ENCODE measurements around the gene EYS.

EYS gene

GRCh38 chr6:63683071-63683603 is 2023.9 kb downstream of the EYS start:
- DNase-seq = no peak

- DNase-seq = no peak
Observed at GRCh38 chr6:63677282-63677681, 2029.7 kb downstream of the EYS start.

DNA sequence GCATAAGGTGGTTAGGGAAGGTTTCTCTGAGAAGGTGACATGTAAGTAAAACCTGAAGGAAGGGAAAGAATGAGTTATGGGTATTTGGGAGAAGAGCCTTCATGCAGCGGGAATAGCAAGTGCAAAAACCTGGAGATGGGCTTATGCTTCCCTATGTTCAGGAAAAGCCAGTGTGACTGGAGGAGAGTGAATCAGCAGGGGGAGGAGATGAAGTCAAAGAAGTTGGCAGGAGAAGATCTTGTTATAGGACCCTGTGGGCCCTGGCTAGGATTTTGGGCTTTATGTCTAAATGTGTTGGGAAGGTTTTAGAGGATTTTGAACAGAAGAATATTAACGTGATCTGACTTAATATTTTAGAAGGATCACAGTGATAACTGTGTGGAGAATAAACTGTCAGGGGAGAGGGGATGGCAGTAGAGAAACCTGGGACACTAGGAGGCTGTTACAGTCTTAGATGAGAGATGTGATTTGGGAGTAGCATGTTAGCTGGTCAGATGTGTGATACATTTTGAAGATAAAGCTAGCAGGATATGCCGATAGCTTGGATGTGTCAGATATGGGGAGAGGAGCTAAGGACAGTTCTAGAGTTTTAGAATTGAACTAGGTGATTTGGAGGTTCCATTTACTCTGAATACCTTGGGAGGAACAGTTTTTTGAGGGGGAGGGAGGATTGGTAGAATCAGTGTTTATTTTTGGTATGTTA is 2030.5 kb downstream of the EYS start:
- DNase-seq = no peak

DNA sequence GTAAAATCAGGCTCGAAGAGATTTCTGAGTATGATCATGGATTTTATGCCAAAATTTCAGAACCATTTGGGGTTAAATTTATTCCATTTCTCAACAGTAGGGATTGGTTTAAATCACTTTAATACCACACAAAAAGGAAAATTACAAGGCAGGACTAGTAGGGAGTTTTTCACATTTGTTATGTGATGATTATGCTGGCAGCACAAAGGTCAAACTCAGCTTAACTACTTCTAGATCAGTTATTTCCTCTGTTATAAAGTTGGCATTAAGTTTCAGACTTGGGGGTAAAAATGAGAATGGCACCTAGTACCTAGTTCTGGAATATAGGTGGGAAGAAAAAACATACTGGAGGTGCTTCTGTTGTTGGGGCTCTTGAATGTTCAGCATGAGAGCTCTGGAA is 2031.9 kb downstream of the EYS start:
- no peak for DNase-seq

DNA sequence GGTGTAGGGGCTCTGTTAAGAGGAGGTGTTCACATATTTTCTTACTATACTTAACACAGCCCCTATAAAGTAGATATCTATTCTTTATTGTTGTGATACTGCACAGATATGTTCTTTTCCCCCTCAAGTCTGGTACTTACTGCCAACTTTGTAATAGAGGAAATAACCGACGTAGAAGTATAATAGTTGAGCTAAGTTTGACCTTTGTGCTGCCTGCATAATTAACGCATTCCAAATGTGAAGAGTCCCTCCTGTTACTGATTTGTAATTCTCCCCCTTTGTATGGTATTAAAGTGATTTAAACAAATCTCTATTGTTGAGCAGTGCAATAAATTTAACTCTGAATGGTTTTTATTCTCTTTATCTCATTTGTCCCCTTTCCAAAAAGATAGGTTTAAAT is 2032.4 kb downstream of the EYS start:
- DNase-seq = no peak

DNA sequence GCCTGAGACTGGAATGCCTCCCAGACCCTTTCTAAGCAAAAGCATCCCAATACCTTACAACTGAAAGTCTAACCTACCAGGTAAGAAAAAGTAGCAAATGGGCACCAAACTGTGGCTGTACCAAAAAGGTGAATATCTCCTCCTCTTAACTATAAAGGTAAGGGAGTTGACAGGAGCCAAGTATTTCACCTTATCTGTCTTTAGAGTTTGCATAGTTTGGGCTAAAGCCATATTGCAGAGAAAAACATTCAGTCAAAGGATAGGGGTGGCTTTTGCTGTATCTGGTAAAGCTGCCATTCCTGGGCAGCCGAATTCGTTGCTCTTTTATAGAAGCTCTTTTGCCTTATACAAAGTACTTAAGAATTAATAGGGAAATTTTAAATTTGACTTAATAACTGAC is 2033.3 kb downstream of the EYS start:
- DNase-seq = no peak

DNA sequence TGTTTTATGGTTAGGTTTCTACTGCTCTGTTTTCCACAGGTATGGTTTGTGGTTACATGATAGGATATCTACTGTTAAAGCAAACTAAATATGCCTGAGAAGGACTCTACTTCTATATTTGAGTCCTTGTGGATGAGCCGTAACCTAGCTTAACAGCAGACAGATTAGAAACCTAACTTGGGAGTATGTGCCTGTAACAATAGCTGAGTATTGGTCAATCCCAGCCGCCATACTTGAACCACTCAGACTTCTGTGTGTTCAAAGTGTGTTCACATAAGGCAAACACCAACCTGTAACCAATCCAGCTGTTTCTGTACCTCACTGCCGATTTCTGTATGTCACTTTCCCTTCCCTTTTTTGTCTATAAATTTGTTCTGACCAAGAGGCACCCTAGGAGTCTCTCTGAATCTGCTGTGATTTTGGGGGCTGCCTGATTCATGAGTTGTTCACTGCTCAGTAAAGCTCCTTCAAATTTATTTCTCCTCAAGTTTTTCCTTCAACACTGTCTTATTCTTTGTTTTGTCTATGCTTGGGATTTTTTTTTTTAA is 2034.4 kb downstream of the EYS start:
- no peak for DNase-seq

DNA sequence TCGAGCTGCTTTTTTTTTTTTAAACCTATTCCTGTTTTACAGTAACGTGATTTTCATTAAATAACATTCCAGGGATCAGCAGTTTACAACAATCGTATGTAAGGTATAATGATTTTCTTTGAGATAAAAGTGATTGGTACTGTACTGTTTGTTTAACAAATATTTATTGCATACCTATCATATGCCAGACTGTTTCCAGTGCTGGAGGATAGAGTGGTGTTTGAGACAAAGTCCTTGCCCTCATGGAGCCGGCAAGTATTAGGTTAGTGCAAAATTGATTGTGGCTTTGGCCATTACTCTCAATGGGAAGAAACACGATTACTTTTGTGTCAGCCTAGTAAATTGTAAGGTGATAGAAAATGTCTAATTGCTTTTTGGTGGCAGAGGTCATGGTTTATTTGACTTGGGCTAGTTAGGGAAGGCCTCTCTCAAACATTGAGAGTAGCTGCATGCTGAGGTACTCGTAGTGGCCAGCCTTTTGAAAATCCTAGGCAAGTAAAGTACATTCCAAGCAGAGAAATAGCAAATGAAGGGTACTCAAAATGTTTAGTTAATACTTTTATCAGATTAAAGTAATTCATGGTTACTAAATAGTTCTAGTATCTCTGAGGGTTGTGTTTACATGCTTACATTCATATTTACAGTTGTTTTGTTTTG is 2035.8 kb downstream of the EYS start:
- DNase-seq = no peak
